Fibroblast of lung (primary cell): ENCODE data around the gene PTPRM. TPM values are rescaled to one million over a fixed set of nuclear protein-coding genes. Genes with fewer than 3 reads are reported as not detected.

Experiments
- DNase-seq, 2 donors: peaks; one replicate each; pipeline versions ENCODE4 v3.0.0 to v3.0.0-alpha.2; 2010; ENCODE audit warnings: low read depth in 2 of 2
- H2AFZ ChIP-seq: 2 replicates; pipeline ENCODE4 v1.5.1; 2012; ENCODE audit warnings: low read length, control low read depth, inconsistent platforms
- H3K27ac ChIP-seq: 2 replicates; pipeline ENCODE4 v1.5.1; 2011; ENCODE audit warnings: low read length, control low read depth; ENCODE audit not compliant: insufficient read depth
- H3K27me3 ChIP-seq: 2 replicates; pipeline ENCODE4 v1.5.1; 2011; ENCODE audit warnings: mild to moderate bottlenecking, low read length; ENCODE audit not compliant: control insufficient read depth, insufficient read depth
- H3K36me3 ChIP-seq: 2 replicates; pipeline ENCODE4 v1.5.1; 2011; ENCODE audit warnings: low read length; ENCODE audit not compliant: control insufficient read depth, insufficient read depth
- H3K4me1 ChIP-seq: 2 replicates; pipeline ENCODE4 v1.5.1; 2011; ENCODE audit warnings: low read length; ENCODE audit not compliant: control insufficient read depth, insufficient read depth; ENCODE audit errors: extremely low read depth
- H3K4me2 ChIP-seq: 2 replicates; pipeline ENCODE4 v1.5.1; 2011; ENCODE audit warnings: low read length, control low read depth; ENCODE audit not compliant: insufficient read depth; ENCODE audit errors: extremely low read depth
- H3K4me3 ChIP-seq, 4 experiments: fragments of 200-600 bp in 1 of 4; sonication (generic) in 1 of 4; replicated peaks in 1 of 4; 2 replicates each; pipeline ENCODE4 v1.5.1; 2011 to 2016; ENCODE audit warnings: low read length in 4 of 4, low read depth in 3 of 4, mild to moderate bottlenecking in 3 of 4, control low read depth in 2 of 4, inconsistent platforms in 1 of 4, mixed read lengths in 1 of 4; ENCODE audit not compliant: insufficient read depth in 1 of 4; ENCODE audit errors: control extremely low read depth in 1 of 4
- H3K79me2 ChIP-seq: 2 replicates; pipeline ENCODE4 v1.5.1; 2012; ENCODE audit warnings: mild to moderate bottlenecking, low read length, inconsistent platforms; ENCODE audit not compliant: control insufficient read depth, insufficient read depth
- H3K9ac ChIP-seq: 2 replicates; pipeline ENCODE4 v1.5.1; 2011; ENCODE audit warnings: mild to moderate bottlenecking, low read length, control low read depth; ENCODE audit not compliant: insufficient read depth
- H3K9me3 ChIP-seq: 2 replicates; pipeline ENCODE4 v1.5.1; 2012; ENCODE audit warnings: low read depth, low read length; ENCODE audit not compliant: control insufficient read depth, insufficient read depth
- H4K20me1 ChIP-seq: 2 replicates; pipeline ENCODE4 v1.5.1; 2011; ENCODE audit warnings: low read length; ENCODE audit not compliant: control insufficient read depth, insufficient read depth; ENCODE audit errors: extremely low read depth
- EZH2 ChIP-seq: IDR thresholded peaks from 2 replicates; pipeline ENCODE4 v1.5.1; 2012; ENCODE audit warnings: low read length, control low read depth, mild to moderate bottlenecking; ENCODE audit errors: missing control alignments
- polyA plus RNA-seq, 2 donors: library from polyadenylated mRNA; depleted of rRNA in 1 of 2; stranded (reverse) in 1 of 2; unstranded in 1 of 2; fragments of >200 nt; gene quantifications; 2 replicates each; pipeline ENCODE4 v1.2.1, GENCODE V29; 2011 to 2012; ENCODE audit warnings: missing spikeins in 1 of 2
- total RNA-seq: library from RNA; depleted of rRNA; stranded (reverse); fragments of >200 nt; gene quantifications from 2 replicates; pipeline ENCODE4 v1.2.1, GENCODE V29; 2014
- TF ChIP-seq, protein P1 (sequence below), 2 donors: IDR thresholded peaks in 1 of 2; conservative IDR thresholded peaks in 1 of 2; 1 replicate in 1 of 2; 2 replicates in 1 of 2; pipeline ENCODE4 v1.5.1; 2011 to 2012; ENCODE audit warnings: low read length in 2 of 2, control low read depth in 1 of 2, inconsistent platforms in 1 of 2, low read depth in 1 of 2, mild to moderate bottlenecking in 1 of 2

Gene PTPRM
- total and polyA plus RNA-seq, 2 donors (not counting 1 experiment from before 2014, with no cell fraction given): 86.6 to 87.0 TPM

DNA sequence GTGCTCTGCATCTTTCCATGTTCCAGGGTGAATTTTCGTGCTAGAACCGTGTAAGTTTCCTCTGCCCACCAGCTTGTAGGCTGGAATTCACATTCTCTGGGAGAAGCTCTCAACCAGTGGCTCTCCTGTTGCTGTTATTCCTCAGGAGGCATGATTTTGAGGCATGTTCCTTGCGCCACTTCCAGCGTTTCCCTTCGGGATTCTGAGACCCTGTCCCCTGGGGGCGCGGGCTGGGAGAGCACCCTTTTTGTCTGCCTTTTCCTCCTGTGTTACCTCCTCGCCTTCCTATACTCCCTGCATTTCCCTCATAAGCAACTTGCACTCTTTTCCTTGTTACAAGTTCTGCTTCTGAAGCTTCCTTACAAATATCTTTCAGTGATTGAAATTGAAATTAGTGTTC, 156.4 kb downstream of the PTPRM start:
- H3K27me3 ChIP-seq: no peaks in the 10 kb centered on the region
- H3K27ac ChIP-seq: no peak overlapping the region
- no peaks in the 10 kb centered on the region for H3K36me3 ChIP-seq
- DNase-seq: no peak
- H3K9ac ChIP-seq: no peak overlapping the region
- no peak overlapping the region for H3K4me3 ChIP-seq
- H3K4me1 ChIP-seq: no peaks in the 10 kb centered on the region
- H3K4me2 ChIP-seq: no peak overlapping the region
- no peaks in the 10 kb centered on the region for H3K79me2 ChIP-seq
- H3K9me3 ChIP-seq: no peaks in the 10 kb centered on the region
- TF ChIP-seq EZH2: no peak
- TF ChIP-seq, protein P1, sequence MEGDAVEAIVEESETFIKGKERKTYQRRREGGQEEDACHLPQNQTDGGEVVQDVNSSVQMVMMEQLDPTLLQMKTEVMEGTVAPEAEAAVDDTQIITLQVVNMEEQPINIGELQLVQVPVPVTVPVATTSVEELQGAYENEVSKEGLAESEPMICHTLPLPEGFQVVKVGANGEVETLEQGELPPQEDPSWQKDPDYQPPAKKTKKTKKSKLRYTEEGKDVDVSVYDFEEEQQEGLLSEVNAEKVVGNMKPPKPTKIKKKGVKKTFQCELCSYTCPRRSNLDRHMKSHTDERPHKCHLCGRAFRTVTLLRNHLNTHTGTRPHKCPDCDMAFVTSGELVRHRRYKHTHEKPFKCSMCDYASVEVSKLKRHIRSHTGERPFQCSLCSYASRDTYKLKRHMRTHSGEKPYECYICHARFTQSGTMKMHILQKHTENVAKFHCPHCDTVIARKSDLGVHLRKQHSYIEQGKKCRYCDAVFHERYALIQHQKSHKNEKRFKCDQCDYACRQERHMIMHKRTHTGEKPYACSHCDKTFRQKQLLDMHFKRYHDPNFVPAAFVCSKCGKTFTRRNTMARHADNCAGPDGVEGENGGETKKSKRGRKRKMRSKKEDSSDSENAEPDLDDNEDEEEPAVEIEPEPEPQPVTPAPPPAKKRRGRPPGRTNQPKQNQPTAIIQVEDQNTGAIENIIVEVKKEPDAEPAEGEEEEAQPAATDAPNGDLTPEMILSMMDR (conservative IDR thresholded peaks at IDR 0.05 in 1 of 2, IDR thresholded peaks at IDR 0.05 in 1 of 2; ENCODE audit: low read depth in 1 of 2, low read length in 2 of 2): no peak
- H4K20me1 ChIP-seq: no peaks in the 10 kb centered on the region
- no peak overlapping the region for H2AFZ ChIP-seq

DNA sequence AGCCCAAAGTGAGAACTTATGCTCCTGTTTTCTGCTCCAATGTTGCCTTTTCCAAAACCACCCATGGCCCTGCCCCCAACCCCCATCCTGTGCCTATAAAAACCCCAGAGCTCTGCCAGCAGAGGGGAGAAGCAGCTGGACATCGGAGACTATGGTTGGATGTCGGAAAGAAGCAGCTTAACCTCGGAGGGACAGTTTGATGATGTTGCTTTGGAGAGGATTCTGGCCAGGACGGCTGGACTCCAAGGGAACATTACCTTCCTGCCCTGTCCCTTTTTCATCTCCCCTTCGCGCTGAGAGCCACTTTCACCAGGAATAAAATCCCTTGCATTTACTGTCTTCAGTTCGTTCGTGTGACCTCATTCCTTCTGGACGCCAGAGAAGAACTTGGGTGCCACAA, 158.4 kb downstream of the PTPRM start:
- H3K9me3 ChIP-seq: no peaks in the 10 kb centered on the region
- H4K20me1 ChIP-seq: no peaks in the 10 kb centered on the region
- H3K79me2 ChIP-seq: no peaks in the 10 kb centered on the region
- H3K9ac ChIP-seq: no peak overlapping the region
- no peak for TF ChIP-seq EZH2
- TF ChIP-seq, protein P1 (conservative IDR thresholded peaks at IDR 0.05 in 1 of 2, IDR thresholded peaks at IDR 0.05 in 1 of 2; ENCODE audit: low read depth in 1 of 2, low read length in 2 of 2): no peak
- H3K4me1 ChIP-seq: no peaks in the 10 kb centered on the region
- no peak overlapping the region for H3K4me2 ChIP-seq
- no peak overlapping the region for H3K4me3 ChIP-seq
- no peak overlapping the region for H3K27ac ChIP-seq
- no peaks in the 10 kb centered on the region for H3K36me3 ChIP-seq
- no peaks in the 10 kb centered on the region for H3K27me3 ChIP-seq
- no peak overlapping the region for H2AFZ ChIP-seq
- no peak for DNase-seq

DNA sequence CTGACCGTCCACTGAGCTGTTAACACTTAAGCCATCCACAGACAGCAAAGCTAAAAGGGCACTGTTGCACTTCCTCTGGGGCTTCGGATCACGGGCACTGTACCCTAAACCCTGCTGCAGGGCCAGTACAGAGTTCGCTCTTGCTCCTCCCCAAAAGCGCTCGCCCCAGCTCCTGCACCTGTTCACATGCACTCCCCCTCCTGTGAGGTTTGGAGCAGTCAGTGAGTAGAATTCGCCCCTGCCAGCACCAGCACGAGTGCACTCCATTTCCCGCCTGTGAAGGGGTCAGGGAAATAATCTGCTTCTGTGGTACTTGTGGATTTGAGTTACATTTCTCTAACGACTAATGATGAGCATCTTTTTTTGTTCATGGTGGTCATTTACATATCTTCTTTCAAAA, 158.8 kb downstream of the PTPRM start:
- no peak overlapping the region for H3K9ac ChIP-seq
- no peaks in the 10 kb centered on the region for H3K9me3 ChIP-seq
- H3K4me3 ChIP-seq: no peak overlapping the region
- DNase-seq: no peak
- TF ChIP-seq, protein P1 (conservative IDR thresholded peaks at IDR 0.05 in 1 of 2, IDR thresholded peaks at IDR 0.05 in 1 of 2; ENCODE audit: low read depth in 1 of 2, low read length in 2 of 2): no peak
- TF ChIP-seq EZH2: no peak
- H3K27ac ChIP-seq: no peak overlapping the region
- H3K79me2 ChIP-seq: no peaks in the 10 kb centered on the region
- no peaks in the 10 kb centered on the region for H3K36me3 ChIP-seq
- no peak overlapping the region for H2AFZ ChIP-seq
- H3K4me1 ChIP-seq: no peaks in the 10 kb centered on the region
- no peaks in the 10 kb centered on the region for H4K20me1 ChIP-seq
- no peaks in the 10 kb centered on the region for H3K27me3 ChIP-seq
- no peak overlapping the region for H3K4me2 ChIP-seq
